OCI-LY7 (cell line): ENCODE measurements around the gene TLNRD1. TPM values are rescaled to one million over a fixed set of nuclear protein-coding genes. Genes with fewer than 3 reads are reported as not detected.
"Not testable (repeated sequence)": the region's sequence is repeated elsewhere in the genome, so short reads cannot be mapped to it uniquely, and the experiment has no call there.

Experiments
- BruUV-seq: library from RNA; stranded (reverse); fragments of 400-500 nt; replicated peaks from 2 replicates; lab custom pipeline; 2021; lab: Mats Ljungman, UMichigan
- CTCF ChIA-PET: fragments of 300-600 bp; sonication (Branson Sonifier 250); formaldehyde crosslinking; loops from one replicate; lab custom pipeline; 2022; ENCODE audit warnings: antibody characterized with exemption; ENCODE audit not compliant: unreplicated experiment; lab: Charles Lee
- POLR2A ChIA-PET: fragments of 300-600 bp; sonication (Branson Sonifier 250); formaldehyde crosslinking; loops from one replicate; lab custom pipeline; 2022; ENCODE audit warnings: antibody characterized with exemption; lab: Charles Lee
- DNase-seq: peaks from one replicate; pipeline ENCODE4 v3.0.0-alpha.2; 2015; ENCODE audit warnings: low spot score
- H2AFZ ChIP-seq: fragments of 200-600 bp; sonication (generic), shearing (Covaris generic); 2 replicates; pipeline ENCODE4 v1.6.1; 2014; ENCODE audit warnings: mild to moderate bottlenecking, antibody characterized with exemption, low read length, moderate library complexity
- H3K27ac ChIP-seq: fragments of 200-600 bp; sonication (generic); 2 replicates; pipeline ENCODE4 v1.5.1; 2014; ENCODE audit warnings: mixed run types, low read depth, mild to moderate bottlenecking, moderate library complexity, low read length, inconsistent platforms; ENCODE audit not compliant: poor library complexity, severe bottlenecking
- H3K36me3 ChIP-seq: fragments of 200-600 bp; sonication (generic); 2 replicates; pipeline ENCODE4 v1.6.1; 2014; ENCODE audit warnings: mild to moderate bottlenecking, antibody characterized with exemption, low read length, moderate library complexity, mixed read lengths; ENCODE audit not compliant: insufficient read depth
- H3K4me1 ChIP-seq: fragments of 200-600 bp; sonication (generic); 2 replicates; pipeline ENCODE4 v1.5.1; 2014; ENCODE audit warnings: mild to moderate bottlenecking, low read length; ENCODE audit not compliant: insufficient read depth, poor library complexity, severe bottlenecking
- H3K4me2 ChIP-seq: fragments of 200-600 bp; sonication (generic); 2 replicates; pipeline ENCODE4 v1.6.1; 2014; ENCODE audit warnings: mild to moderate bottlenecking, low read length
- H3K4me3 ChIP-seq: fragments of 200-600 bp; sonication (generic); 2 replicates; pipeline ENCODE4 v1.5.1; 2014; ENCODE audit warnings: mild to moderate bottlenecking, low read depth, low read length; ENCODE audit not compliant: poor library complexity, severe bottlenecking
- H3K79me2 ChIP-seq: fragments of 200-600 bp; sonication (generic); 2 replicates; pipeline ENCODE4 v1.6.1; 2016; ENCODE audit warnings: low read depth, mild to moderate bottlenecking, low read length, moderate library complexity, mixed read lengths; ENCODE audit not compliant: insufficient read depth
- H3K9me2 ChIP-seq: fragments of 200-600 bp; sonication (generic); 2 replicates; pipeline ENCODE4 v1.6.1; 2016; ENCODE audit warnings: mild to moderate bottlenecking, low read length, mixed read lengths; ENCODE audit not compliant: insufficient read depth
- H3K9me3 ChIP-seq: fragments of 200-600 bp; sonication (generic); 2 replicates; pipeline ENCODE4 v1.6.1; 2014; ENCODE audit warnings: mild to moderate bottlenecking, mixed run types, low read length, mixed read lengths
- H4K20me1 ChIP-seq: fragments of 200-600 bp; sonication (generic); 2 replicates; pipeline ENCODE4 v1.6.1; 2014; ENCODE audit warnings: mild to moderate bottlenecking, antibody characterized with exemption, low read length, moderate library complexity, mixed read lengths; ENCODE audit not compliant: insufficient read depth
- EZH2phosphoT487 ChIP-seq: fragments of 200-600 bp; sonication (generic); IDR thresholded peaks from 2 replicates; pipeline ENCODE4 v1.6.1; 2018; ENCODE audit warnings: low read depth, borderline replicate concordance, mild to moderate bottlenecking, mixed run types, antibody characterized with exemption, low read length, moderate library complexity, mixed read lengths
- intact Hi-C: fragments of 100-400 bp; cut with micrococcal nuclease; formaldehyde crosslinking; loops from one replicate; pipeline ENCODE4 v1.10.0; 2022; ENCODE audit not compliant: unreplicated experiment
- total RNA-seq, 2 experiments: library from RNA; depleted of rRNA in 1 of 2; stranded (reverse); fragments of >200 nt in 1 of 2; shearing (Covaris generic) in 1 of 2; gene quantifications; 2 replicates each; pipeline ENCODE4 v1.2.3, GENCODE V29; 2014 to 2022
- TF ChIP-seq, protein P1 (sequence below): fragments of 200-600 bp; sonication (generic); conservative IDR thresholded peaks from 2 replicates; pipeline ENCODE4 v1.5.1; 2014; ENCODE audit warnings: mild to moderate bottlenecking, antibody characterized with exemption, low read length, moderate library complexity, mixed read lengths

The TLNRD1 gene
- total RNA-seq, 2 experiments from 2014 or later: 17.4 to 19.9 TPM

DNA sequence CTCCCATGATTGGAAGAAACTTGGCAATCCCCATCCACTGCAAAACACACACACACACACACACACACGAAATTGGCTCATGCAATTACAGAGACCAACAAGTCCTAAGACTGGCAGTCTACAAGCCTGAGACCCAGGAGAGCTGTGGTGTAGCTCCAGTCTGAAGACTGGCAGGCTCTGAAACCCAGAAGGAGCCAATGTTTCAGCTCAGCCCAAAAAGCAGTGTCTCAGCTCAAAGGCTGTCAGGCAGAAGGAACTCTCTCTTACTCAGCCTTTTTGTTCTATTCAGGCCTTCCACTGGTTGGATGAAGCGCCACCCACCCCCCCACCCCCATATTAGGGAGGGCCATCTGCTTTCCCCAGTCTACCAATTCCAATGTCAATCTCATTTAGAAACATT is 43.2 kb upstream of the TLNRD1 start:
- no peak overlapping the region for H3K4me2 ChIP-seq
- H2AFZ ChIP-seq: no peak overlapping the region
- no peaks in the 10 kb centered on the region for H3K9me2 ChIP-seq
- H3K27ac ChIP-seq: no peak overlapping the region
- TF ChIP-seq, protein P1, sequence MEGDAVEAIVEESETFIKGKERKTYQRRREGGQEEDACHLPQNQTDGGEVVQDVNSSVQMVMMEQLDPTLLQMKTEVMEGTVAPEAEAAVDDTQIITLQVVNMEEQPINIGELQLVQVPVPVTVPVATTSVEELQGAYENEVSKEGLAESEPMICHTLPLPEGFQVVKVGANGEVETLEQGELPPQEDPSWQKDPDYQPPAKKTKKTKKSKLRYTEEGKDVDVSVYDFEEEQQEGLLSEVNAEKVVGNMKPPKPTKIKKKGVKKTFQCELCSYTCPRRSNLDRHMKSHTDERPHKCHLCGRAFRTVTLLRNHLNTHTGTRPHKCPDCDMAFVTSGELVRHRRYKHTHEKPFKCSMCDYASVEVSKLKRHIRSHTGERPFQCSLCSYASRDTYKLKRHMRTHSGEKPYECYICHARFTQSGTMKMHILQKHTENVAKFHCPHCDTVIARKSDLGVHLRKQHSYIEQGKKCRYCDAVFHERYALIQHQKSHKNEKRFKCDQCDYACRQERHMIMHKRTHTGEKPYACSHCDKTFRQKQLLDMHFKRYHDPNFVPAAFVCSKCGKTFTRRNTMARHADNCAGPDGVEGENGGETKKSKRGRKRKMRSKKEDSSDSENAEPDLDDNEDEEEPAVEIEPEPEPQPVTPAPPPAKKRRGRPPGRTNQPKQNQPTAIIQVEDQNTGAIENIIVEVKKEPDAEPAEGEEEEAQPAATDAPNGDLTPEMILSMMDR: no peak
- TF ChIP-seq EZH2phosphoT487: no peak
- H3K4me3 ChIP-seq: no peak overlapping the region
- DNase-seq: no peak
- H4K20me1 ChIP-seq: no peaks in the 10 kb centered on the region
- H3K4me1 ChIP-seq: no peaks in the 10 kb centered on the region
- no peaks in the 10 kb centered on the region for H3K79me2 ChIP-seq
- POLR2A ChIA-PET: interaction anchor here (0.7 to 1.1 kb wide), 2 partner anchors 18 to 60 kb away, joined by 3 read pairs; no protein-coding TSS in a partner anchor
- no peaks in the 10 kb centered on the region for H3K36me3 ChIP-seq
- no TSS peak for BruUV-seq
- intact Hi-C loops: no loop called here
- no peaks in the 10 kb centered on the region for H3K9me3 ChIP-seq
- CTCF ChIA-PET: no interaction called here

DNA sequence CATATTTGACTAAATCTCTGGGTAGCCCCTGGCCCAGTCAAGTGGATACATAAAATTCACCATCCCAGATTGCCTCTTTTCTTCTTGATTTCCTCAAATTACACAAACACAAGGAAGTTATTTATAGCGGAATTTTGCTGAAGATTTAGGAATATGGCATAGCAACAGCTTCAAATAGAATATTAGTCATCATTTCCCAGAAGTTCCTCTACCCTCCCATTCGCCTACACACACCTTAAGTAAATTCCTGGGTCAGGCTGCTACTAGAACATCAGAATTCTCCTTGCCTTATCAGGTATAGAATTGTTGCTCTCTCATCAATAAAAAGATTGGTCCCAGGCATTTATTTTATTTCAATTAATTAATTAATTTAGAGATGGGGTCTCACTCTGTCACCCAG is 42.7 kb upstream of the TLNRD1 start:
- intact Hi-C loops: no loop called here
- CTCF ChIA-PET: no interaction called here
- H3K4me2 ChIP-seq: no peak overlapping the region
- no peak overlapping the region for H3K4me3 ChIP-seq
- DNase-seq: no peak
- H3K4me1 ChIP-seq: no peaks in the 10 kb centered on the region
- no TSS peak for BruUV-seq
- no peak overlapping the region for H3K27ac ChIP-seq
- POLR2A ChIA-PET: no interaction called here
- no peak overlapping the region for H2AFZ ChIP-seq
- H3K36me3 ChIP-seq: no peaks in the 10 kb centered on the region
- no peaks in the 10 kb centered on the region for H3K9me2 ChIP-seq
- TF ChIP-seq EZH2phosphoT487: no peak
- TF ChIP-seq, protein P1: no peak
- H4K20me1 ChIP-seq: no peaks in the 10 kb centered on the region
- H3K79me2 ChIP-seq: no peaks in the 10 kb centered on the region
- H3K9me3 ChIP-seq: no peaks in the 10 kb centered on the region

- POLR2A ChIA-PET: interaction anchor here (0.6 to 1.3 kb wide), 2 partner anchors 900 to 1751 kb away, joined by 4 read pairs; no protein-coding TSS in a partner anchor
Observed at GRCh38 chr15:80958818-80959495, 41.8 kb upstream of the TLNRD1 start.

DNA sequence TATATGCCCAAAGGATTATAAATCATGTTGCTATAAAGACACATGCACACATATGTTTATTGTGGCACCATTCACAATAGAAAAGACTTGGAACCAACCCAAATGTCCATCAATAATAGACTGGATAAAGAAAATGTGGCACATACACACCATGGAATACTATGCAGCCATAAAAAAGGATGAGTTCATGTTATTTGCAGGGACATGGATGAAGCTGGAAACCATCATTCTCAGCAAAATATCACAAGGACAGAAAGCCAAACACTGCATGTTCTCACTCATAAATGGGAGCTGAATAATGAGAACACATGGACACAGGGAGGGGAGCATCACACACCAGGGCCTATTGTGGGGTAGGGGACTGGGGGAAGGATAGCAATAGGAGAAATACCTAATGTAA is 35.3 kb upstream of the TLNRD1 start:
- H3K79me2 ChIP-seq, H3K4me1 ChIP-seq, H2AFZ ChIP-seq, H3K27ac ChIP-seq, H4K20me1 ChIP-seq, intact Hi-C loops, POLR2A ChIA-PET, H3K4me3 ChIP-seq, DNase-seq, CTCF ChIA-PET, H3K4me2 ChIP-seq, H3K9me2 ChIP-seq, H3K9me3 ChIP-seq, BruUV-seq: not testable (repeated sequence)
- H3K36me3 ChIP-seq: peaks cover 12% of the 10 kb centered on the region

More at GRCh38 chr15:80958818-80959495, 41.8 kb upstream of the TLNRD1 start:
- H4K20me1 ChIP-seq: no peaks in the 10 kb centered on the region
- H3K36me3 ChIP-seq: no peaks in the 10 kb centered on the region
- H3K79me2 ChIP-seq: no peaks in the 10 kb centered on the region
- CTCF ChIA-PET: no interaction called here
- H3K4me1 ChIP-seq: no peaks in the 10 kb centered on the region
- no TSS peak for BruUV-seq
- DNase-seq: no peak
- no peak overlapping the region for H3K4me2 ChIP-seq
- H3K27ac ChIP-seq: no peak overlapping the region
- H3K4me3 ChIP-seq: no peak overlapping the region
- no peak overlapping the region for H2AFZ ChIP-seq
- TF ChIP-seq, protein P1: no peak
- no peak for TF ChIP-seq EZH2phosphoT487
- no peaks in the 10 kb centered on the region for H3K9me2 ChIP-seq
- no peaks in the 10 kb centered on the region for H3K9me3 ChIP-seq
- intact Hi-C loops: no loop called here
